AG10803 (cell line): Measurements from ENCODE around the gene WASL.
"Not testable (repeated sequence)": the region's sequence is repeated elsewhere in the genome, so short reads cannot be mapped to it uniquely, and the experiment has no call there.

Experiments used
- DNase-seq: peaks from one replicate; pipeline ENCODE4 v3.0.0; 2010; ENCODE audit warnings: low read depth
- H3K4me3 ChIP-seq: 2 replicates; pipeline ENCODE4 v1.5.1; 2011; ENCODE audit warnings: mild to moderate bottlenecking, low read length, control low read depth
- CTCF ChIP-seq: conservative IDR thresholded peaks from 2 replicates; pipeline ENCODE4 v1.5.1; 2011; ENCODE audit warnings: mild to moderate bottlenecking, low read length, control low read depth, inconsistent platforms

The WASL gene

GRCh38 chr7:123782071-123782798 is 33.4 kb upstream of the WASL start:
- TF ChIP-seq CTCF, result no peak
- H3K4me3 ChIP-seq, result no peak overlapping the region
- no peak for DNase-seq

DNA sequence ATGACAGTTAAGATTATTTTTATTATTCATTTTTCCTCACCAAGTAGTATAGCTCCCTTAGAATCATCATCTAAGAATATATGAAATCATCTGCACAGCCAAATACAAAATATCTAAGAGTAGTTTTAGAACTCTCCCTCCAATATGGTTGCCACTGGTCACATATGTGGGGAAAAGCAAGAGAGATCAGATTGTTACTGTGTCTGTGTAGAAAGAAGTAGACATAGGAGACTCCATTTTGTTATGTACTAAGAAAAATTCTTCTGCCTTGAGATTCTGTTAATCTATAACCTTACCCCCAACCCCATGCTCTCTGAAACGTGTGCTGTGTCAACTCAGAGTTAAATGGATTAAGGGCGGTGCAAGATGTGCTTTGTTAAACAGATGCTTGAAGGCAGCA is 31.7 kb upstream of the WASL start:
- H3K4me3 ChIP-seq, DNase-seq: not testable (repeated sequence)

DNA sequence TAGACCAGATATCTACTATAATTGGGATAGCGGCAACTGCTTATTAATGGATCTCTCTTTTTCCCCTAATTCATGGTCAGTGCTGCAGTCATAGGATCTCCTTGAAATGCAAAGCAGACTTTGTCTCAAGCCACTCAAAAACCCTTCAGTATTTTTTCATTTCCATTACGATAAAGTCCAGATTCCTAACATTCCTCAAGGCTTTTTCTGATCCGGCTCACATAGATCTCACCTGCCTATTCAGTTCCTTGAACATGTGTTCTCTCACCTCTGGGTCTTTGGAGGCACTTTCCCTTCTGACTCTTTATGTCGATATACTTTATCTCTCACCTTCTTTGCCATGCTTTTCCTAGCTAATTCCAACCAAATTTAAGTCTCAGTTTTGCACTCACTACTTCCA is 25.7 kb upstream of the WASL start:
- no peak for DNase-seq
- no peak for TF ChIP-seq CTCF
- H3K4me3 ChIP-seq, result no peak overlapping the region

DNA sequence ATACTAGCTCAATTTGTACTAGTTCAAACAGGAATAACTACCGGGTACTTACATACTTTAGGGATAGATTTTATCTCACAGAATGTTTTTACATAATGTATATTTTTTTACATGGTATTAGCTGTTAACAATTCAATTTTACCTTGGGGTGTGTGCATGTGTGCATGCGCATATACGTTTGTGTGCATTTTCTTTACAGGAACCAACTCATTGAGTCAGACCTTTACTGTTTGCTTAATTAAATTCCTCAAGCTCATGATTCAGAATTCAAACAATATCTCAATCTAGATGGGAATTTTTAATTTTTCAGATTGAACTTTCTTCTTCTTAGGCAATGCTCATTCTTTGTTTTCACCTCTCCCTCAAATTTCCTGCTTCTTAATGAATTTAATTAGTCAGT is 24.7 kb upstream of the WASL start:
- no peak overlapping the region for H3K4me3 ChIP-seq
- TF ChIP-seq CTCF, result no peak
- DNase-seq, result no peak

DNA sequence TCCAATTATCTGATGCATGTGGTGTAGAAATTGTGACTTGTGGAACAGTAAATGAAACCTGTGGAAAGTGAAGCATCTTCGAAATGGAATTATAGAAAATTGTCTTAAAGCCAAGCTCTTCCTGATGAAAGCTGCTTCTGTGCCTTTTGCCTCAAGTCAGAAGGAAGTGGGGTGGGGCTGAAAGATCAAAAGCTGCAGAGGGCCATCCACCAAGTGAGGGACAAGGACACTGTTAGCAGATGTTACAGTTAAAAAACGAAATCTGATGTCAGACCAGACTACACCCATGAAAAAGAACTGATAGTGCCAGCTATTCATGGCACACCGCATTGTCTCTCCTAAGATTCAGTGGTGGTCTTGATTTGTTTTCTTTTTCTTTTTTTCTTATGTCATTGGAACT is 23.8 kb upstream of the WASL start:
- H3K4me3 ChIP-seq, result no peak overlapping the region
- TF ChIP-seq CTCF, result no peak
- DNase-seq, result no peak

- H3K4me3 ChIP-seq, result no peak overlapping the region
- TF ChIP-seq CTCF, result no peak
- DNase-seq, result no peak
Measured at GRCh38 chr7:123771846-123772245, 23.0 kb upstream of the WASL start.

GRCh38 chr7:123771256-123771655 is 22.5 kb upstream of the WASL start:
- DNase-seq, result no peak
- no peak for TF ChIP-seq CTCF
- no peak overlapping the region for H3K4me3 ChIP-seq

DNA sequence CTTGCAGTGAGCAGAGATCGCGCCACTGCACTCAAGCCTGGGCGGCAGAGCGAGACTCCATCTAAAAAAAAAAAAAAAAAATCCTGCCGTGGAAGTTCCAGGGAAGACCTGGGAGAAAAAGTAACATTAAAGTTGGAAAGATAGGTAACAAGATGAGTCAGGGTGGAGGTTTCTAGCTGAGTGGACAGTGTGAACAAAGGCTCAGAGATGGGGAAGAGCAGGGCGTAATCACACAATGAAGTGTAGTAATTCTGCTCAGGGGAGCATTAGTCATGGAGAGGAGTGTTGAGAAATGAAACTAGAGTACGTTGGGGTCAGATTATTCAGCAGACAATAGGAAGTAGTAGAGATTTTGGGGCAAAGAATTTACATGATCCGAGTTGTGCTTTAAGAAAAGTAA is 21.6 kb upstream of the WASL start:
- no peak for TF ChIP-seq CTCF
- H3K4me3 ChIP-seq, result no peak overlapping the region
- DNase-seq, result peak; percentile 21
